PFSK-1 (cell line): ENCODE results near the gene VPS25.

Experiments used
- FOXP2 ChIP-seq: optimal IDR thresholded peaks from 2 replicates; pipeline ENCODE3; 2011; ENCODE audit warnings: borderline replicate concordance, control low read depth, inconsistent platforms; ENCODE audit not compliant: insufficient read depth; ENCODE audit errors: extremely low read length, extremely low read depth
- POLR2AphosphoS5 ChIP-seq: IDR thresholded peaks from 2 replicates; pipeline ENCODE4 v1.6.1; 2012; ENCODE audit warnings: low read depth, mild to moderate bottlenecking, control low read depth, low read length, moderate library complexity
- SIN3A ChIP-seq: IDR thresholded peaks from 2 replicates; pipeline ENCODE4 v1.6.1; 2012; ENCODE audit warnings: mild to moderate bottlenecking, low read length, moderate library complexity, borderline replicate concordance; ENCODE audit not compliant: insufficient read depth
- TAF1 ChIP-seq: IDR thresholded peaks from 2 replicates; pipeline ENCODE4 v1.6.1; 2012; ENCODE audit warnings: low read length, control low read depth, borderline replicate concordance; ENCODE audit not compliant: insufficient read depth
- TF ChIP-seq, protein P1 (sequence below), 2 experiments: IDR thresholded peaks; 2 replicates each; pipeline versions ENCODE4 v1.6.1 to v1.8.0; 2011 to 2012; ENCODE audit warnings: low read depth in 2 of 2, low read length in 2 of 2, control low read depth in 1 of 2, inconsistent platforms in 1 of 2, mild to moderate bottlenecking in 1 of 2, moderate library complexity in 1 of 2; ENCODE audit not compliant: insufficient read depth in 1 of 2

VPS25 gene

DNA sequence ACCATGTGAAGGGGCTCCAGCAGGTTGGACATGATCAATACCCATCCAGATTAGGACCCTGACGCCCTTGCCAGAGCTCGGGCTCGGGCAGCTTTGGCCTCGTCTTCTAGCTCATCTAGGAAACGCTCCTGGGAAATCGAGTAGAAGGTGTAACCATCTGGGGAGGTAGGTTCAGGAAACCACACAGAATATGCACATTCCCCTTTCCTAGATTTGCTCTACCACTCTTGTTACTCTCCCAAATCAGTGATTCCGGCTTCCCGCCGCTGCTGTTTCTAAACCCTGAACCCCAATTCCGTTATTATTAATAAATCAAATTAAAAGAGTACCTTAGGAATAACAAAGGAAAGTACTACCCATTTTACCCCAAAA lies 24.7 kb downstream of the VPS25 start:
- TF ChIP-seq POLR2AphosphoS5 = no peak
- TF ChIP-seq FOXP2 = no peak
- TF ChIP-seq, protein P1, sequence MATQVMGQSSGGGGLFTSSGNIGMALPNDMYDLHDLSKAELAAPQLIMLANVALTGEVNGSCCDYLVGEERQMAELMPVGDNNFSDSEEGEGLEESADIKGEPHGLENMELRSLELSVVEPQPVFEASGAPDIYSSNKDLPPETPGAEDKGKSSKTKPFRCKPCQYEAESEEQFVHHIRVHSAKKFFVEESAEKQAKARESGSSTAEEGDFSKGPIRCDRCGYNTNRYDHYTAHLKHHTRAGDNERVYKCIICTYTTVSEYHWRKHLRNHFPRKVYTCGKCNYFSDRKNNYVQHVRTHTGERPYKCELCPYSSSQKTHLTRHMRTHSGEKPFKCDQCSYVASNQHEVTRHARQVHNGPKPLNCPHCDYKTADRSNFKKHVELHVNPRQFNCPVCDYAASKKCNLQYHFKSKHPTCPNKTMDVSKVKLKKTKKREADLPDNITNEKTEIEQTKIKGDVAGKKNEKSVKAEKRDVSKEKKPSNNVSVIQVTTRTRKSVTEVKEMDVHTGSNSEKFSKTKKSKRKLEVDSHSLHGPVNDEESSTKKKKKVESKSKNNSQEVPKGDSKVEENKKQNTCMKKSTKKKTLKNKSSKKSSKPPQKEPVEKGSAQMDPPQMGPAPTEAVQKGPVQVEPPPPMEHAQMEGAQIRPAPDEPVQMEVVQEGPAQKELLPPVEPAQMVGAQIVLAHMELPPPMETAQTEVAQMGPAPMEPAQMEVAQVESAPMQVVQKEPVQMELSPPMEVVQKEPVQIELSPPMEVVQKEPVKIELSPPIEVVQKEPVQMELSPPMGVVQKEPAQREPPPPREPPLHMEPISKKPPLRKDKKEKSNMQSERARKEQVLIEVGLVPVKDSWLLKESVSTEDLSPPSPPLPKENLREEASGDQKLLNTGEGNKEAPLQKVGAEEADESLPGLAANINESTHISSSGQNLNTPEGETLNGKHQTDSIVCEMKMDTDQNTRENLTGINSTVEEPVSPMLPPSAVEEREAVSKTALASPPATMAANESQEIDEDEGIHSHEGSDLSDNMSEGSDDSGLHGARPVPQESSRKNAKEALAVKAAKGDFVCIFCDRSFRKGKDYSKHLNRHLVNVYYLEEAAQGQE (IDR thresholded peaks at IDR 0.05; ENCODE audit: insufficient read depth in 1 of 2, low read depth in 2 of 2, low read length in 2 of 2) = no peak
- TF ChIP-seq TAF1 = no peak
- TF ChIP-seq SIN3A = no peak

DNA sequence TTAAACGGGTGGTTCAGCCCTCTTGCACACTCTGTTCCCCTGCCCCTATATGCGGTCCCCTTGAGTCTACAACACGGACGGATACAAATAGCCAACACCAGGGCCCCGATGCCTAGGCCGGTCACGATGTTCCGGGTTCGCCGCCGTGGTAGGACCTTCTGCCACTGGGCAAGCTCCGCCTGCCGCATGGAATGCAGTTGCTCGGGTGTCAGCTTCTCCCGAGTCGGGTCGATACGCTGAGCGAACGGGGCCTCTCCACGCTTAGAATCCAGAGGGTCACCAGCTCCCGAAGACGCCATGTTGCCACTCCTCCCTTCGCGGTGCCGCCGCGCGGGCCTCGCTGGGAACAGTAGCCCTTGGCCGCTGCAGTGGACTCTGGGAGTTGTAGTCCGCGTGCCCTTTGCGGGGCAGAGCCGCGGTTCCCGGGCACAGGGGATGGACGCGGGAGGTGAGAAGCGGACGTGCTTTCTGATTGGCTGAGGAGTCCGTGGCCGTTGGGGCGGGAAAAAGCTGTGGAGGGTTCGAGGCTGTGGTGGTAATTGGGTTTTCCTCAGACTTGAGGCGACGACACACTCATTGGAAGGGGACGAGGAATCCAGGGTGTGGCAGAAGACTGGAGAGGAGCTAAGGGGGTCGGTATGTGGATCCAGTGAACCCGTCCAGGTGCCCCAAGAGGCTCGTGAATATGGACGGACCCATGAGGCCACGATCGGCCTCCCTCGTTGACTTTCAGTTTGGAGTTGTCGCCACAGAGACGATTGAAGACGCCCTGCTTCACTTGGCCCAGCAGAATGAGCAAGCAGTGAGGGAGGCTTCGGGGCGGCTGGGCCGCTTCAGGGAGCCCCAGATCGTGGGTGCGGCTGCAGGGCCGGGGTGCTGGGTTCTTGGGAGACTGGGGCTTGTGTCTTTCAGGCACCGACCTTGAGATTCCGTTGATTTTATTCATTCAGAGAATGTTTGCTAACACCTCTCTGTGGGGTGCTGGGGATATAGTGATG lies 25.4 kb downstream of the VPS25 start, which contains the start of the genes CNTD1 and COA3:
Gene CNTD1 (plus strand): TSS at position 479 of the 998 bp plus-strand sequence. CDS start 207 bp downstream, at position 686.
Gene COA3 (minus strand): TSS at position 322 of the 998 bp plus-strand sequence. CDS start 23 bp downstream, at position 299.
- TF ChIP-seq, protein P1 (IDR thresholded peaks at IDR 0.05; ENCODE audit: insufficient read depth in 1 of 2, low read depth in 2 of 2, low read length in 2 of 2) = no peak
- TF ChIP-seq SIN3A (peak; percentile 64; the same call in 1 of the 2 replicates), TAF1 (0 out of 2 replicates have a peak, but pooled peaks have one; percentile 50), POLR2AphosphoS5 (peak; percentile 86), FOXP2 (no peak)

DNA sequence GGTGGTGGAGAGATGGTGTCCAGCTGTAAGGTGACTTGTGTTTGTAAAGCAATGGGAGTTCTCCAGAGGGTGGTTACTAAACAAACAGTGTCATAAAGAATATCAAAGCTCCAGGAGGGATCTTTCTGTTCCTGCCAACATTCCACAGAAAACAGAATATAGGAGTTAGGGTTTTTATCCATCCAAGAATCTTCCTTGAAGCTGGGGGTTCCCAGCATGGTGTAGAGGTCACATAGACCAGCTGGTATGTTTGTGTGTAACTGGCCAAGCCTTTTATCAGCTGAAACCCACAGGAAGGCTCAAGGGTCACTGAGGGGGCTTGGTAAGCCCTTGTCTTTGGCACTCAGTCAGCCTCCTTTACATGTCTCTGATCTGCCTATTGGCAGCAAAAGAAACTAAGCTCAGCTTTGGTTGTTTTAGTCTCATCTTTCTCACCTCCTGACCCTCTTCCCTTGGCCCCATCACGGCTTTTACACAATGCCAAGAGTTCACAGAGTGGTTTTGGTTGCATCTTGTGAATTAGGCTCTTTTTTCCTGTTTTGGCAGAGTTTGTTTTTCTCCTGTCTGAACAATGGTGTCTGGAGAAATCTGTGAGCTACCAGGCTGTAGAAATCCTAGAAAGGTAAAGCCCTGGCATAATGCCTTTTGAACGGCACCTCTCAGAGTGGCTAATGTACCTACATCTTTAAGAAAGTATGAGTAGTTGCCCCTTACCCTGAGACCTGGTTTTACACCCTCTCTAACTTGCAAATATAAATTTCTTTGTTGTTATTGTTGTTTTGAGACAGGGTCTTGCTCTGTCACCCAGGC lies 30.0 kb downstream of the VPS25 start:
- no peak for TF ChIP-seq SIN3A
- TF ChIP-seq, protein P1 (IDR thresholded peaks at IDR 0.05; ENCODE audit: insufficient read depth in 1 of 2, low read depth in 2 of 2, low read length in 2 of 2) = no peak
- TF ChIP-seq FOXP2 = no peak
- no peak for TF ChIP-seq POLR2AphosphoS5
- TF ChIP-seq TAF1 = no peak

DNA sequence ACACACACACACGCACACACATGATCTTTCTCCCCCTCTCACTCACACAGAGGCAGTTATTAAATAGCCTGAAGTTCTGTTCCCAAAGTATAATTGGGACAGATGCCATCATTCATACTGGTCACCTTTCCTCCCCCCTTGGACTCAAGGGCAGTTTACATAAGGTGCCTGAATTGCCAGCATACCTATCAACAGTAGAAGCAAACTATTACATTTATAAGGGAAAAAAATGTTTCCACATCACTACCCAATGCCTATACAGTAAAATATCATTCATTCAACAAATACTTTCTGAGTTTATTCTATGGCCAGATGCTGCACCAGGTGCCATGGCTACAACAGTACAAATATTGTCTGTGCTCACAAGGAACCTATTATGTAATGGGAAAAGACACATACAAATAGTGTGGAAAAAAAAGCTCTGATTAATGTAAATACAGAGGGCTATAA lies 31.7 kb downstream of the VPS25 start:
- TF ChIP-seq, protein P1 (IDR thresholded peaks at IDR 0.05; ENCODE audit: insufficient read depth in 1 of 2, low read depth in 2 of 2, low read length in 2 of 2) = no peak
- TF ChIP-seq FOXP2 (no peak), POLR2AphosphoS5 (no peak), SIN3A (no peak)
